H9 (cell line): Measurements from ENCODE around the gene ACVR1. TPM values are rescaled to one million over a fixed set of nuclear protein-coding genes. Genes with fewer than 3 reads are reported as not detected.

ENCODE experiments used
- DNase-seq: peaks from one replicate; pipeline ENCODE4 v3.0.0-alpha.2; 2017
- H2AFZ ChIP-seq: one replicate; pipeline ENCODE4 v1.6.1; 2013; ENCODE audit warnings: mild to moderate bottlenecking, low read length, control low read depth, moderate library complexity
- H2AK5ac ChIP-seq: 2 replicates; pipeline ENCODE4 v1.6.1; 2013; ENCODE audit warnings: low read length, control low read depth, mixed read lengths; ENCODE audit not compliant: insufficient read length
- H2BK120ac ChIP-seq: one replicate; pipeline ENCODE4 v1.6.1; 2013; ENCODE audit warnings: low read depth, mild to moderate bottlenecking, low read length, control low read depth, inconsistent platforms; ENCODE audit not compliant: poor library complexity, severe bottlenecking
- H2BK12ac ChIP-seq: 2 replicates; pipeline ENCODE4 v1.6.1; 2013; ENCODE audit warnings: low read length, control low read depth, mixed read lengths, low read depth; ENCODE audit not compliant: insufficient read length
- H2BK15ac ChIP-seq: 2 replicates; pipeline ENCODE4 v1.6.1; 2013; ENCODE audit warnings: low read depth, low read length, control low read depth
- H2BK20ac ChIP-seq: one replicate; pipeline ENCODE4 v1.6.1; 2013; ENCODE audit warnings: low read depth, mild to moderate bottlenecking, low read length, control low read depth, inconsistent platforms; ENCODE audit not compliant: poor library complexity, severe bottlenecking
- H2BK5ac ChIP-seq: 2 replicates; pipeline ENCODE4 v1.6.1; 2013; ENCODE audit warnings: low read length, control low read depth, mixed read lengths; ENCODE audit not compliant: insufficient read length
- H3K14ac ChIP-seq: 2 replicates; pipeline ENCODE4 v1.6.1; 2013; ENCODE audit warnings: low read length, control low read depth; ENCODE audit not compliant: insufficient read depth
- H3K18ac ChIP-seq: 2 replicates; pipeline ENCODE4 v1.6.1; 2013; ENCODE audit warnings: low read depth, mild to moderate bottlenecking, mixed read lengths, low read length, control low read depth; ENCODE audit not compliant: insufficient read length
- H3K23ac ChIP-seq: 2 replicates; pipeline ENCODE4 v1.6.1; 2013; ENCODE audit warnings: low read length, control low read depth, mixed read lengths, low read depth; ENCODE audit not compliant: insufficient read length
- H3K23me2 ChIP-seq: 2 replicates; pipeline ENCODE4 v1.6.1; 2013; ENCODE audit warnings: low read depth, mild to moderate bottlenecking, mixed read lengths, low read length, control low read depth; ENCODE audit not compliant: insufficient read length, poor library complexity, severe bottlenecking
- H3K27ac ChIP-seq: 2 replicates; pipeline ENCODE4 v1.5.1; 2013; ENCODE audit warnings: low read length, control low read depth, mixed read lengths, low read depth; ENCODE audit not compliant: insufficient read length
- H3K27me3 ChIP-seq: 2 replicates; pipeline ENCODE4 v1.6.1; 2013; ENCODE audit warnings: low read length, control low read depth, inconsistent platforms; ENCODE audit not compliant: insufficient read depth
- H3K4ac ChIP-seq: 2 replicates; pipeline ENCODE4 v1.6.1; 2013; ENCODE audit warnings: low read depth, mild to moderate bottlenecking, control low read depth, inconsistent platforms, low read length, moderate library complexity
- H3K4me1 ChIP-seq: 2 replicates; pipeline ENCODE4 v1.6.1; 2013; ENCODE audit warnings: low read length, control low read depth, inconsistent platforms; ENCODE audit not compliant: insufficient read depth
- H3K4me2 ChIP-seq: 2 replicates; pipeline ENCODE4 v1.6.1; 2013; ENCODE audit warnings: low read length, control low read depth, mixed read lengths; ENCODE audit not compliant: insufficient read length, insufficient read depth
- H3K56ac ChIP-seq: 2 replicates; pipeline ENCODE4 v1.6.1; 2013; ENCODE audit warnings: low read depth, mild to moderate bottlenecking, mixed read lengths, low read length, control low read depth; ENCODE audit not compliant: insufficient read length
- H3K79me1 ChIP-seq: 2 replicates; pipeline ENCODE4 v1.6.1; 2013; ENCODE audit warnings: low read depth, mild to moderate bottlenecking, moderate library complexity, low read length, control low read depth, inconsistent platforms; ENCODE audit not compliant: insufficient read depth, poor library complexity, severe bottlenecking
- H3K79me2 ChIP-seq: 2 replicates; pipeline ENCODE4 v1.6.1; 2013; ENCODE audit warnings: low read length, control low read depth, inconsistent platforms; ENCODE audit not compliant: insufficient read depth
- H3K9ac ChIP-seq: 2 replicates; pipeline ENCODE4 v1.6.1; 2013; ENCODE audit warnings: low read length, control low read depth, mixed read lengths; ENCODE audit not compliant: insufficient read length; ENCODE audit errors: extremely low read depth
- H3K9me3 ChIP-seq: one replicate; pipeline ENCODE4 v1.6.1; 2013; ENCODE audit warnings: low read depth, low read length, inconsistent platforms; ENCODE audit not compliant: control insufficient read depth
- H3T11ph ChIP-seq: one replicate; pipeline ENCODE4 v1.6.1; 2013; ENCODE audit warnings: mild to moderate bottlenecking, low read length, control low read depth, inconsistent platforms
- H4K20me1 ChIP-seq: one replicate; pipeline ENCODE4 v1.6.1; 2013; ENCODE audit not compliant: control insufficient read depth, insufficient read length, insufficient read depth
- H4K5ac ChIP-seq: 2 replicates; pipeline ENCODE4 v1.6.1; 2013; ENCODE audit warnings: low read depth, mild to moderate bottlenecking, mixed read lengths, low read length, control low read depth; ENCODE audit not compliant: insufficient read length
- H4K8ac ChIP-seq: replicated peaks from 2 replicates; pipeline ENCODE4 v1.6.1; 2013; ENCODE audit warnings: low read length, control low read depth, mixed read lengths, low read depth; ENCODE audit not compliant: insufficient read length
- H4K91ac ChIP-seq: 2 replicates; pipeline ENCODE4 v1.6.1; 2013; ENCODE audit warnings: low read depth, mild to moderate bottlenecking, moderate library complexity, mixed read lengths, low read length, control low read depth; ENCODE audit not compliant: insufficient read length
- H3K27ac Mint-ChIP-seq, 3 experiments: 2 replicates in 2 of 3; 3 replicates in 1 of 3; pipeline ENCODE4 v1.8.0; 2020 to 2021; ENCODE audit warnings: mixed read lengths in 3 of 3, mild to moderate bottlenecking in 1 of 3, moderate library complexity in 1 of 3
- H3K27me3 Mint-ChIP-seq: 2 replicates; pipeline ENCODE4 v1.8.0; 2021; ENCODE audit warnings: low read depth, mild to moderate bottlenecking, moderate library complexity, mixed read lengths
- H3K36me3 Mint-ChIP-seq, 3 experiments: 2 replicates in 2 of 3; 3 replicates in 1 of 3; pipeline ENCODE4 v1.8.0; 2020 to 2021; ENCODE audit warnings: low read depth in 3 of 3, mixed read lengths in 3 of 3; ENCODE audit not compliant: insufficient read depth in 1 of 3
- H3K4me1 Mint-ChIP-seq, 2 experiments: 2 replicates each; pipeline ENCODE4 v1.8.0; 2020; ENCODE audit warnings: mixed read lengths in 2 of 2
- H3K4me3 Mint-ChIP-seq, 2 experiments: 2 replicates in 1 of 2; 3 replicates in 1 of 2; pipeline ENCODE4 v1.8.0; 2020 to 2021; ENCODE audit warnings: mild to moderate bottlenecking in 2 of 2, mixed read lengths in 2 of 2, moderate library complexity in 1 of 2
- H3K9me3 Mint-ChIP-seq, 2 experiments: 2 replicates in 1 of 2; 3 replicates in 1 of 2; pipeline ENCODE4 v1.8.0; 2020; ENCODE audit warnings: mild to moderate bottlenecking in 2 of 2, mixed read lengths in 2 of 2, moderate library complexity in 1 of 2
- CTCF ChIP-seq: fragments of 200-600 bp; sonication (generic); conservative IDR thresholded peaks from 3 replicates; pipeline ENCODE4 v1.8.0; 2021; ENCODE audit warnings: antibody characterized with exemption, mild to moderate bottlenecking
- WGBS: extraction: QIAGEN DNeasy Blood & Tissue Kit; methylation state at CpG from one replicate; pipeline ENCODE4 v1.1.7; 2013; ENCODE audit warnings: missing lambda C conversion rate, low lambda C conversion rate, mixed read lengths; ENCODE audit not compliant: insufficient read length; ENCODE audit errors: extremely low coverage; 5-methylcytosine and 5-hydroxymethylcytosine counted together
- total RNA-seq: library from RNA; stranded (reverse); gene quantifications from 2 replicates; pipeline ENCODE4 v1.2.1, GENCODE V29; 2021

ACVR1 gene
- total RNA-seq, 1 experiment from 2014 or later: 21.2 TPM

DNA sequence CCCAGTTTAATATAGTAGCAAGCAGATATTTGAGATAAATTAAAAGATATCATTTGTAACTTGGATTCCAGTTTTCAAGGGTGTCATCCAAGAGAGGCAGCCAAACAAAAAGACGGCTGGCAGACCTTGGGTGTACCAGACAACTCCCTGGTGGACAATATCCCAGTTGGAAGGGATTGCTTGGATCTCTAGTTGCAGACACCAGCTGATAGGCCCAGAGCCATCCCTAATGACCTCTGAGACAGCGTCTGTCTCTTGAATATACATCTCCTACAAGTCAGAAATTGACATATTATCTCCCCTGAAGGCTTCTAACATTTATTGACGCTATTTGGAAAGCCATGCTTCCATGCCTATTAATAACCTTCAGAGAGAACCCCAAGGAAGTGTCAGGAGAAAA lies 67.7 kb downstream of the ACVR1 start:
- Histone ChIP-seq H3K4me1 (no peaks in the 10 kb centered on the region), H4K91ac (no peak overlapping the region), H2BK15ac (no peak overlapping the region), H4K5ac (no peak overlapping the region), H3K18ac (no peak overlapping the region), H4K20me1 (no peaks in the 10 kb centered on the region), H3T11ph (no peak overlapping the region), H2AK5ac (no peak overlapping the region), H3K79me2 (no peaks in the 10 kb centered on the region), H3K4ac (no peak overlapping the region), H3K23me2 (no peaks in the 10 kb centered on the region), H3K14ac (no peak overlapping the region), H2BK5ac (no peak overlapping the region), H3K23ac (no peak overlapping the region), H3K27me3 (no peaks in the 10 kb centered on the region), H2BK120ac (no peak overlapping the region), H2AFZ (no peak overlapping the region), H3K56ac (no peak overlapping the region), H3K4me2 (no peak overlapping the region), H3K9ac (no peak overlapping the region), H4K8ac (no peak overlapping the region), H2BK20ac (no peak overlapping the region), H3K27ac (no peak overlapping the region), H3K9me3 (no peaks in the 10 kb centered on the region), H2BK12ac (no peak overlapping the region), H3K79me1 (no peaks in the 10 kb centered on the region)
- peaks cover 10 to 12% of the 10 kb centered on the region in 2 experiments; a peak in 3 of 4 replicates for H3K4me1 Mint-ChIP-seq
- TF ChIP-seq CTCF: no peak
- WGBS: no CpG with 5 or more reads among the region's 3 CpGs
- no peaks in the 10 kb centered on the region; the same call in 1 of the 2 replicates for H3K27me3 Mint-ChIP-seq
- no peak overlapping the region for H3K4me3 Mint-ChIP-seq
- DNase-seq: no peak
- peaks cover 0 to 5% (median 3%) of the 10 kb centered on the region in 3 experiments; a peak in 4 of 7 replicates for H3K36me3 Mint-ChIP-seq
- H3K9me3 Mint-ChIP-seq: no peaks in the 10 kb centered on the region
- no peak overlapping the region for H3K27ac Mint-ChIP-seq
